ENCODE data around the gene PRPF4.
"Not testable (repeated sequence)": the region's sequence is repeated elsewhere in the genome, so short reads cannot be mapped to it uniquely, and the experiment has no call there.

The PRPF4 gene

GRCh38 chr9:113267911-113268566, 7.4 kb upstream of the PRPF4 start:
- no peak for DNase-seq (ENCODE audit: low read depth)

- no peak for DNase-seq (ENCODE audit: low read depth)
Observed at GRCh38 chr9:113269355-113269754, 6.1 kb upstream of the PRPF4 start.

GRCh38 chr9:113269871-113270270, 5.6 kb upstream of the PRPF4 start:
- no peak for DNase-seq (ENCODE audit: low read depth)

- DNase-seq (ENCODE audit: low read depth) = peak; percentile 52
Observed at GRCh38 chr9:113274474-113275156, 843 bp upstream of the PRPF4 start.

- DNase-seq (ENCODE audit: low read depth) = no peak
Observed at GRCh38 chr9:113278840-113279239, 3.4 kb downstream of the PRPF4 start.

GRCh38 chr9:113281356-113281755, 5.9 kb downstream of the PRPF4 start:
- no peak for DNase-seq (ENCODE audit: low read depth)

GRCh38 chr9:113289091-113289490, 13.6 kb downstream of the PRPF4 start:
- no peak for DNase-seq (ENCODE audit: low read depth)

GRCh38 chr9:113290052-113290607, 14.7 kb downstream of the PRPF4 start:
- DNase-seq (ENCODE audit: low read depth) = no peak

GRCh38 chr9:113293285-113293878, 17.9 kb downstream of the PRPF4 start:
- peak; percentile 88 for DNase-seq (ENCODE audit: low read depth)

- not testable (repeated sequence) for DNase-seq (ENCODE audit: low read depth)
Observed at GRCh38 chr9:113296247-113296646, 20.8 kb downstream of the PRPF4 start.

GRCh38 chr9:113296796-113297558, 21.5 kb downstream of the PRPF4 start:
- peak; percentile 45 for DNase-seq (ENCODE audit: low read depth)

GRCh38 chr9:113298311-113298710, 22.9 kb downstream of the PRPF4 start:
- no peak for DNase-seq (ENCODE audit: low read depth)

- DNase-seq (ENCODE audit: low read depth) = no peak
Observed at GRCh38 chr9:113298924-113299770, 23.7 kb downstream of the PRPF4 start.

- DNase-seq (ENCODE audit: low read depth) = no peak
Observed at GRCh38 chr9:113299800-113300292, 24.4 kb downstream of the PRPF4 start.

- DNase-seq (ENCODE audit: low read depth) = no peak
Observed at GRCh38 chr9:113301548-113301947, 26.1 kb downstream of the PRPF4 start.

GRCh38 chr9:113302792-113303418, 27.4 kb downstream of the PRPF4 start, which contains the start of gene RNF183:
Gene RNF183 (minus strand): TSS chr9:113303376. CDS start chr9:113298184, 5,192 bp downstream.
- no peak for DNase-seq (ENCODE audit: low read depth)

GRCh38 chr9:113306566-113306965, 31.1 kb downstream of the PRPF4 start:
- DNase-seq (ENCODE audit: low read depth) = no peak

- no peak for DNase-seq (ENCODE audit: low read depth)
Observed at GRCh38 chr9:113307396-113307975, 32.0 kb downstream of the PRPF4 start.

- peak; percentile 39 for DNase-seq (ENCODE audit: low read depth)
Observed at GRCh38 chr9:113309204-113309813, 33.9 kb downstream of the PRPF4 start.

GRCh38 chr9:113310538-113310937, 35.1 kb downstream of the PRPF4 start:
- no peak for DNase-seq (ENCODE audit: low read depth)

Data from fibroblast of gingiva (primary cell).